Stimulated activated CD8-positive, alpha-beta memory T cell treated with anti-CD3 and anti-CD28 coated beads, Interleukin-7, amount 100 ng/mL, for 48 hours (primary cell): ENCODE data around the gene VPS4A.
A peak's percentile ranks its signal among the peaks of the same experiment; 100 is the strongest.

ENCODE experiments used
- DNase-seq, 2 donors: peaks; one replicate each; pipeline ENCODE4 v3.0.0-alpha.2; 2020; ENCODE audit warnings: low read depth in 1 of 2; ENCODE audit errors: extremely low read depth in 1 of 2

Gene VPS4A

GRCh38 chr16:69363281-69363717 is 52.1 kb downstream of the VPS4A start:
- DNase-seq = no peak

- no peak for DNase-seq
These were observed 52.9 kb downstream of the VPS4A start for GRCh38 chr16:69364088-69364487.

- no peak for DNase-seq
These were observed 54.8 kb downstream of the VPS4A start for GRCh38 chr16:69365901-69366300.

GRCh38 chr16:69366431-69366830 is 55.3 kb downstream of the VPS4A start:
- DNase-seq = peak in 1 of 2 donors; percentile 23

- DNase-seq = no peak
These were observed 56.8 kb downstream of the VPS4A start for GRCh38 chr16:69367980-69368379.

- no peak for DNase-seq
These were observed 57.7 kb downstream of the VPS4A start for GRCh38 chr16:69368866-69369265.

GRCh38 chr16:69371564-69371963 is 60.4 kb downstream of the VPS4A start:
- DNase-seq = no peak

- DNase-seq = no peak
These were observed 61.9 kb downstream of the VPS4A start for GRCh38 chr16:69373019-69373418.
